Thoracic aorta (tissue), 2 donors: Measurements from ENCODE around the gene ITGA2B. TPM values are rescaled to one million over a fixed set of nuclear protein-coding genes. Genes with fewer than 3 reads are reported as not detected.

Source experiments
- ATAC-seq: fragments of 150-250 bp; one replicate; pipeline ENCODE4 v1.8.0; 2017; ENCODE audit warnings: low read depth; ENCODE audit not compliant: insufficient number of reproducible peaks, low FRiP score
- DNase-seq: peaks from one replicate; pipeline ENCODE4 v3.0.0-alpha.2; 2020; ENCODE audit warnings: low spot score
- H3K27ac ChIP-seq, 2 donors: fragments of 200-600 bp; sonication (generic); 1 replicate in 1 of 2; 2 replicates in 1 of 2; pipeline ENCODE4 v1.5.1; 2016; ENCODE audit warnings: mild to moderate bottlenecking in 2 of 2, moderate library complexity in 2 of 2
- H3K27me3 ChIP-seq: fragments of 200-600 bp; sonication (generic); replicated peaks from 2 replicates; pipeline ENCODE4 v1.6.0; 2016; ENCODE audit warnings: mild to moderate bottlenecking; ENCODE audit not compliant: insufficient read depth
- H3K36me3 ChIP-seq: fragments of 200-600 bp; sonication (generic); one replicate; pipeline ENCODE4 v1.5.1; 2016
- H3K4me1 ChIP-seq, 2 donors: fragments of 200-600 bp; sonication (generic); 1 replicate in 1 of 2; 2 replicates in 1 of 2; pipeline versions ENCODE4 v1.5.1 to v1.6.0; 2016; ENCODE audit warnings: low read depth in 2 of 2, mild to moderate bottlenecking in 1 of 2; ENCODE audit not compliant: control insufficient read depth in 1 of 2
- H3K4me3 ChIP-seq: fragments of 200-600 bp; sonication (generic); 2 replicates; pipeline ENCODE4 v1.5.1; 2016; ENCODE audit warnings: mild to moderate bottlenecking
- H3K9me3 ChIP-seq: fragments of 200-600 bp; sonication (generic); 2 replicates; pipeline ENCODE4 v1.5.1; 2016
- CTCF ChIP-seq: fragments of 200-600 bp; sonication (generic); IDR thresholded peaks from one replicate; pipeline ENCODE4 v1.5.1; 2019; ENCODE audit warnings: antibody characterized with exemption
- total RNA-seq, 2 donors: library from RNA; depleted of rRNA; stranded (reverse); fragments of >200 nt; gene quantifications; one replicate each; pipeline versions ENCODE4 v1.1.0 to v1.2.3, GENCODE V29; 2016

ITGA2B gene
- total RNA-seq, 2 donors from 2014 or later, result 0.28 to 3.4 TPM

- Histone ChIP-seq H3K27me3 (no peaks in the 10 kb centered on the region), H3K9me3 (no peaks in the 10 kb centered on the region), H3K36me3 (no peaks in the 10 kb centered on the region), H3K27ac (no peak overlapping the region), H3K4me1 (peaks cover 3% of the 10 kb centered on the region in 2 donors), H3K4me3 (no peak overlapping the region)
- no peak for ATAC-seq
- no peak for DNase-seq
- TF ChIP-seq CTCF, result no peak
Observed at GRCh38 chr17:44358066-44358465, 31.4 kb downstream of the ITGA2B start.

- no peak for DNase-seq
Observed at GRCh38 chr17:44356241-44356640, 33.2 kb downstream of the ITGA2B start.

GRCh38 chr17:44355642-44356099 is 33.8 kb downstream of the ITGA2B start:
- no peak overlapping the region for H3K4me3 ChIP-seq
- ATAC-seq (no peak), DNase-seq (no peak)
- peaks cover 19% of the 10 kb centered on the region for H3K36me3 ChIP-seq
- H3K4me1 ChIP-seq, result no peaks in the 10 kb centered on the region
- no peaks in the 10 kb centered on the region for H3K9me3 ChIP-seq
- no peak for TF ChIP-seq CTCF
- H3K27me3 ChIP-seq, result no peaks in the 10 kb centered on the region
- H3K27ac ChIP-seq, result no peak overlapping the region

More at GRCh38 chr17:44356241-44356640, 33.2 kb downstream of the ITGA2B start:
- Histone ChIP-seq H3K36me3 (peaks cover 14% of the 10 kb centered on the region), H3K27me3 (no peaks in the 10 kb centered on the region), H3K4me1 (no peaks in the 10 kb centered on the region), H3K4me3 (no peak overlapping the region), H3K9me3 (no peaks in the 10 kb centered on the region), H3K27ac (no peak overlapping the region)
- no peak for ATAC-seq
- no peak for TF ChIP-seq CTCF

- Histone ChIP-seq H3K4me1 (no peaks in the 10 kb centered on the region), H3K27ac (no peak overlapping the region), H3K36me3 (peaks cover 19% of the 10 kb centered on the region), H3K27me3 (no peaks in the 10 kb centered on the region), H3K9me3 (no peaks in the 10 kb centered on the region), H3K4me3 (no peak overlapping the region)
- TF ChIP-seq CTCF, result no peak
- no peak for DNase-seq
- no peak for ATAC-seq
Observed at GRCh38 chr17:44354582-44355561, 34.6 kb downstream of the ITGA2B start.

- H3K9me3 ChIP-seq, result no peaks in the 10 kb centered on the region
- no peak for DNase-seq
- no peak for TF ChIP-seq CTCF
- no peaks in the 10 kb centered on the region for H3K4me1 ChIP-seq
- ATAC-seq, result no peak
- H3K36me3 ChIP-seq, result peaks cover 22% of the 10 kb centered on the region
- no peaks in the 10 kb centered on the region for H3K27me3 ChIP-seq
- H3K4me3 ChIP-seq, result peak overlapping the region; percentile 50
- H3K27ac ChIP-seq, result no peak overlapping the region
Observed at GRCh38 chr17:44353672-44354331, 35.6 kb downstream of the ITGA2B start.
